ENCODE data around the gene CAND1. TPM values are rescaled to one million over a fixed set of nuclear protein-coding genes. Genes with fewer than 3 reads are reported as not detected.

CAND1 gene
- total RNA-seq: 42.2 and 50.7 TPM in 2 replicates

GRCh38 chr12:67268896-67269632 lies at the start of gene CAND1:
TSS of gene CAND1 (plus strand) at chr12:67269358. CDS start at chr12:67269718, 360 bp downstream.

